PC-3 (cell line): ENCODE measurements around the gene ZNF576. TPM values are rescaled to one million over a fixed set of nuclear protein-coding genes. Genes with fewer than 3 reads are reported as not detected.

ENCODE experiments used
- ATAC-seq: fragments of 200-7000 bp; cut with Tn5 transposase; 2 replicates; pipeline ENCODE4 v1.9.1; 2020; ENCODE audit warnings: mild to moderate bottlenecking, moderate library complexity
- BruUV-seq: library from RNA; stranded (reverse); fragments of 400-500 nt; replicated peaks from 2 replicates; lab custom pipeline; 2021; lab: Mats Ljungman, UMichigan
- CTCF ChIA-PET: fragments of 300-600 bp; sonication (Branson Sonifier 250); formaldehyde crosslinking; loops from one replicate; lab custom pipeline; 2022; ENCODE audit warnings: antibody characterized with exemption; lab: Charles Lee
- POLR2A ChIA-PET: fragments of 300-600 bp; sonication (Branson Sonifier 250); formaldehyde crosslinking; loops from one replicate; lab custom pipeline; 2022; ENCODE audit warnings: antibody characterized with exemption; ENCODE audit not compliant: unreplicated experiment; lab: Charles Lee
- DNase-seq: peaks from one replicate; pipeline ENCODE4 v3.0.0-alpha.2; 2015
- H2AFZ ChIP-seq: fragments of 300-600 bp; sonication (generic); 2 replicates; pipeline ENCODE4 v1.6.0; 2016; ENCODE audit warnings: antibody characterized with exemption, low read length
- H3F3A ChIP-seq: fragments of 300-600 bp; sonication (generic); one replicate; pipeline ENCODE4 v1.6.0; 2017; ENCODE audit warnings: antibody characterized with exemption, low read length, control low read depth, mild to moderate bottlenecking; ENCODE audit not compliant: unreplicated experiment
- H3K27ac ChIP-seq: fragments of 300-600 bp; sonication (generic); 2 replicates; pipeline ENCODE4 v1.5.1; 2016; ENCODE audit warnings: mild to moderate bottlenecking, low read length
- H3K27me3 ChIP-seq: fragments of 300-600 bp; sonication (generic); 2 replicates; pipeline ENCODE4 v1.6.1; 2016; ENCODE audit warnings: low read length, mixed read lengths
- H3K36me3 ChIP-seq: fragments of 300-600 bp; sonication (generic); 2 replicates; pipeline ENCODE4 v1.6.1; 2016; ENCODE audit warnings: low read depth, mixed run types, low read length, mixed read lengths
- H3K4me1 ChIP-seq: fragments of 300-600 bp; sonication (generic); 2 replicates; pipeline ENCODE4 v1.5.1; 2016; ENCODE audit warnings: low read length; ENCODE audit not compliant: insufficient read depth
- H3K4me2 ChIP-seq: fragments of 300-600 bp; sonication (generic); 2 replicates; pipeline ENCODE4 v1.6.0; 2016; ENCODE audit warnings: low read length
- H3K4me3 ChIP-seq: fragments of 300-600 bp; sonication (generic); 2 replicates; pipeline ENCODE4 v1.5.1; 2016; ENCODE audit warnings: mild to moderate bottlenecking, low read length, mixed read lengths
- H3K79me2 ChIP-seq: fragments of 300-600 bp; sonication (generic); 2 replicates; pipeline ENCODE4 v1.6.1; 2017; ENCODE audit warnings: low read length, mixed read lengths
- H3K9ac ChIP-seq: fragments of 300-600 bp; sonication (generic); 2 replicates; pipeline ENCODE4 v1.6.0; 2016; ENCODE audit warnings: mild to moderate bottlenecking, low read length
- H3K9me2 ChIP-seq: fragments of 300-600 bp; sonication (generic); replicated peaks from 2 replicates; pipeline ENCODE4 v1.6.1; 2016; ENCODE audit warnings: mixed run types, low read length, mixed read lengths
- H3K9me3 ChIP-seq: fragments of 300-600 bp; sonication (generic); 2 replicates; pipeline ENCODE4 v1.6.1; 2016; ENCODE audit warnings: low read length, mixed read lengths
- H4K20me1 ChIP-seq: fragments of 300-600 bp; sonication (generic); 2 replicates; pipeline ENCODE4 v1.6.1; 2016; ENCODE audit warnings: low read length, mixed read lengths
- CTCF ChIP-seq: fragments of 300-600 bp; sonication (generic); conservative IDR thresholded peaks from 2 replicates; pipeline ENCODE4 v1.5.1; 2017; ENCODE audit warnings: antibody characterized with exemption, low read depth, mild to moderate bottlenecking, low read length
- EZH2 ChIP-seq: fragments of 300-600 bp; sonication (generic); IDR thresholded peaks from one replicate; pipeline ENCODE4 v1.6.1; 2017; ENCODE audit warnings: antibody characterized with exemption, mild to moderate bottlenecking, low read length; ENCODE audit not compliant: unreplicated experiment
- EZH2phosphoT487 ChIP-seq: fragments of 300-600 bp; sonication (generic); IDR thresholded peaks from 2 replicates; pipeline ENCODE4 v1.6.1; 2018; ENCODE audit warnings: mild to moderate bottlenecking, antibody characterized with exemption, low read length, borderline replicate concordance
- intact Hi-C: fragments of 100-400 bp; cut with micrococcal nuclease; formaldehyde crosslinking; loops from 2 replicates; pipeline ENCODE4 v1.9.0; 2023
- total RNA-seq: library from RNA; depleted of rRNA; stranded (reverse); fragments of >200 nt; gene quantifications from 2 replicates; pipeline ENCODE4 v1.2.3, GENCODE V29; 2014

Gene ZNF576
- total RNA-seq, 1 experiment from 2014 or later, result 14.7 TPM

- H3K27ac ChIP-seq, result peak overlapping the region; percentile 78
- no TSS peak for BruUV-seq
- H3K4me3 ChIP-seq, result no peak overlapping the region
- intact Hi-C loops, result no loop called here
- DNase-seq (peak; percentile 71), ATAC-seq (peak; percentile 75)
- H3F3A ChIP-seq, result no peaks in the 10 kb centered on the region
- CTCF ChIA-PET, result no interaction called here
- no peaks in the 10 kb centered on the region for H4K20me1 ChIP-seq
- no peak for TF ChIP-seq EZH2phosphoT487
- no peak overlapping the region for H2AFZ ChIP-seq
- POLR2A ChIA-PET, result no interaction called here
- H3K27me3 ChIP-seq, result no peaks in the 10 kb centered on the region
- no peak overlapping the region; the same call in 1 of the 2 replicates for H3K9ac ChIP-seq
- 0 out of 2 replicates have a peak overlapping the region, but pooled peaks have one; percentile 31 for H3K4me2 ChIP-seq
- H3K9me2 ChIP-seq, result no peaks in the 10 kb centered on the region
- no peaks in the 10 kb centered on the region; the same call in 1 of the 2 replicates for H3K36me3 ChIP-seq
- peaks cover 11% of the 10 kb centered on the region for H3K4me1 ChIP-seq
- no peaks in the 10 kb centered on the region for H3K9me3 ChIP-seq
- H3K79me2 ChIP-seq, result no peaks in the 10 kb centered on the region
These were observed 33.6 kb upstream of the ZNF576 start for GRCh38 chr19:43562698-43563241.

- no TSS peak for BruUV-seq
- TF ChIP-seq EZH2 (no peak), CTCF (no peak), EZH2phosphoT487 (no peak)
- no peaks in the 10 kb centered on the region for H3F3A ChIP-seq
- H3K27ac ChIP-seq, result no peak overlapping the region
- H3K4me3 ChIP-seq, result no peak overlapping the region
- H4K20me1 ChIP-seq, result no peaks in the 10 kb centered on the region
- no peaks in the 10 kb centered on the region for H3K9me2 ChIP-seq
- ATAC-seq (no peak), DNase-seq (no peak)
- no peak overlapping the region for H3K9ac ChIP-seq
- no peak overlapping the region for H2AFZ ChIP-seq
- H3K79me2 ChIP-seq, result no peaks in the 10 kb centered on the region
- peaks cover 11% of the 10 kb centered on the region for H3K4me1 ChIP-seq
- CTCF ChIA-PET, result no interaction called here
- intact Hi-C loops, result no loop called here
- H3K36me3 ChIP-seq, result no peaks in the 10 kb centered on the region; the same call in 1 of the 2 replicates
- H3K9me3 ChIP-seq, result no peaks in the 10 kb centered on the region
- H3K4me2 ChIP-seq, result no peak overlapping the region
- POLR2A ChIA-PET, result no interaction called here
- H3K27me3 ChIP-seq, result no peaks in the 10 kb centered on the region
These were observed 32.5 kb upstream of the ZNF576 start for GRCh38 chr19:43563816-43564457.

GRCh38 chr19:43564800-43565199 is 31.6 kb upstream of the ZNF576 start:
- POLR2A ChIA-PET, result no interaction called here
- Histone ChIP-seq H3K79me2 (0 out of 2 replicates have a peak, but pooled peaks cover 2% of the 10 kb centered on the region), H3K4me3 (no peak overlapping the region), H3K9me2 (no peaks in the 10 kb centered on the region), H3K27ac (no peak overlapping the region), H4K20me1 (no peaks in the 10 kb centered on the region), H3K4me2 (no peak overlapping the region), H3K9ac (no peak overlapping the region), H2AFZ (no peak overlapping the region), H3K36me3 (no peaks in the 10 kb centered on the region; the same call in 1 of the 2 replicates), H3F3A (no peaks in the 10 kb centered on the region), H3K9me3 (no peaks in the 10 kb centered on the region), H3K4me1 (peaks cover 11% of the 10 kb centered on the region), H3K27me3 (no peaks in the 10 kb centered on the region)
- CTCF ChIA-PET, result no interaction called here
- TF ChIP-seq EZH2 (no peak), EZH2phosphoT487 (no peak), CTCF (no peak)
- BruUV-seq, result no TSS peak
- DNase-seq (no peak), ATAC-seq (no peak)
- intact Hi-C loops, result no loop called here
